HepG2 (cell line): ENCODE measurements around the gene NT5C. TPM values are rescaled to one million over a fixed set of nuclear protein-coding genes. Genes with fewer than 3 reads are reported as not detected.

Experiments
- ATAC-seq: fragments of 200-7000 bp; cut with Tn5 transposase; 3 replicates; pipeline ENCODE4 v1.9.1; 2020; ENCODE audit warnings: mild to moderate bottlenecking, moderate library complexity
- BruUV-seq: library from RNA; stranded (reverse); fragments of 400-500 nt; replicated peaks from 2 replicates; lab custom pipeline; 2021; lab: Mats Ljungman, UMichigan
- CTCF ChIA-PET: fragments of 300-600 bp; formaldehyde crosslinking; extraction: SDS; loops from one replicate; lab custom pipeline; 2021; ENCODE audit warnings: low total read pairs, inconsistent platforms, low intra/inter-chr PET ratio; lab: Yijun Ruan, JAX
- POLR2A ChIA-PET: fragments of 350-600 bp; sonication (Branson Sonifier 250); formaldehyde crosslinking; loops from one replicate; lab custom pipeline; 2020; ENCODE audit warnings: antibody characterized with exemption, inconsistent platforms; lab: Yijun Ruan, JAX
- DNase-seq: peaks from one replicate; pipeline ENCODE4 v3.0.0-alpha.2; 2015; ENCODE audit warnings: low spot score
- FAIRE-seq: peaks from 3 replicates; lab custom pipeline; 2011; peaks lifted over from hg19 to GRCh38; lab: Jason Lieb, UNC
- H2AFZ ChIP-seq: one replicate; pipeline ENCODE4 v1.6.1; 2011; ENCODE audit warnings: low read length, inconsistent platforms
- H3K27ac ChIP-seq: fragments of 300-600 bp; 3 replicates; pipeline ENCODE4 v1.8.0; 2011; ENCODE audit warnings: mixed run types, mild to moderate bottlenecking, mixed read lengths, low read length, inconsistent platforms; ENCODE audit not compliant: insufficient read depth; ENCODE audit errors: extremely low read length
- H3K27me3 ChIP-seq, 2 experiments: fragments of 200-600 bp in 1 of 2; 2 replicates in 1 of 2; 3 replicates in 1 of 2; pipeline versions ENCODE4 v1.6.0 to v1.8.0; 2011; ENCODE audit warnings: low read length in 2 of 2, mild to moderate bottlenecking in 2 of 2, moderate library complexity in 2 of 2, inconsistent platforms in 1 of 2; ENCODE audit not compliant: insufficient read depth in 2 of 2, control insufficient read depth in 1 of 2
- H3K36me3 ChIP-seq, 2 experiments: fragments of 200-600 bp in 1 of 2; replicated peaks in 1 of 2; 2 replicates in 1 of 2; 3 replicates in 1 of 2; pipeline versions ENCODE4 v1.5.1 to v1.8.0; 2011; ENCODE audit warnings: low read length in 2 of 2, inconsistent platforms in 1 of 2; ENCODE audit not compliant: insufficient read depth in 2 of 2, control insufficient read depth in 1 of 2
- H3K4me1 ChIP-seq: 2 replicates; pipeline ENCODE4 v1.5.1; 2012; ENCODE audit warnings: low read length, inconsistent platforms; ENCODE audit not compliant: insufficient read depth
- H3K4me2 ChIP-seq: 2 replicates; pipeline ENCODE4 v1.6.0; 2011; ENCODE audit warnings: low read depth, low read length, inconsistent platforms
- H3K4me3 ChIP-seq, 3 experiments: fragments of 200-600 bp in 1 of 3; sonication (generic), shearing (Covaris generic) in 1 of 3; replicated peaks in 1 of 3; 2 replicates each; pipeline ENCODE4 v1.5.1; 2011 to 2016; ENCODE audit warnings: low read length in 3 of 3, inconsistent platforms in 2 of 3, low read depth in 2 of 3, mild to moderate bottlenecking in 2 of 3, control low read depth in 1 of 3, mixed read lengths in 1 of 3; ENCODE audit not compliant: insufficient read depth in 1 of 3
- H3K79me2 ChIP-seq: one replicate; pipeline ENCODE4 v1.6.1; 2011; ENCODE audit warnings: low read length, inconsistent platforms; ENCODE audit not compliant: insufficient read depth
- H3K9ac ChIP-seq: 2 replicates; pipeline ENCODE4 v1.6.0; 2011; ENCODE audit warnings: mild to moderate bottlenecking, low read depth, low read length, inconsistent platforms; ENCODE audit not compliant: insufficient read depth
- H3K9me3 ChIP-seq: 2 replicates; pipeline ENCODE4 v1.5.1; 2012; ENCODE audit warnings: mild to moderate bottlenecking, low read length
- H4K20me1 ChIP-seq: 2 replicates; pipeline ENCODE4 v1.6.0; 2011; ENCODE audit warnings: inconsistent platforms, mild to moderate bottlenecking, low read length, moderate library complexity; ENCODE audit not compliant: insufficient read depth
- CHD4 ChIP-seq: fragments of 200-600 bp; sonication (generic); IDR thresholded peaks from 2 replicates; pipeline ENCODE4 v1.7.0; 2017; ENCODE audit warnings: mild to moderate bottlenecking, low read length, borderline replicate concordance
- GABPA ChIP-seq, 2 experiments: IDR thresholded peaks; 2 replicates each; pipeline ENCODE4 v1.6.1; 2011 to 2016; ENCODE audit warnings: low read depth in 2 of 2, low read length in 1 of 2, missing biosample characterization in 1 of 2, missing genetic modification characterization in 1 of 2
- RBM39 ChIP-seq: fragments of 200-400 bp; formaldehyde crosslinking; IDR thresholded peaks from one replicate; pipeline ENCODE4 v1.6.1; 2018; ENCODE audit warnings: antibody characterized with exemption, mild to moderate bottlenecking, low read depth, low read length; ENCODE audit not compliant: poor library complexity, severe bottlenecking
- RORA ChIP-seq: sonication (generic); formaldehyde crosslinking; IDR thresholded peaks from 2 replicates; pipeline ENCODE4 v1.5.0; 2020; ENCODE audit warnings: mild to moderate bottlenecking, missing genetic modification reagents, moderate library complexity
- ZNF484 ChIP-seq: sonication (generic); formaldehyde crosslinking; IDR thresholded peaks from 2 replicates; pipeline ENCODE4 v1.5.1; 2020; ENCODE audit warnings: mild to moderate bottlenecking, low read depth, missing genetic modification reagents, borderline replicate concordance
- ZNF790 ChIP-seq: sonication (generic); formaldehyde crosslinking; IDR thresholded peaks from 2 replicates; pipeline ENCODE4 v1.8.0; 2022; ENCODE audit warnings: missing genetic modification reagents, mild to moderate bottlenecking, borderline replicate concordance
- ZNF879 ChIP-seq: sonication (generic); formaldehyde crosslinking; IDR thresholded peaks from 2 replicates; pipeline ENCODE4 v1.8.1; 2023; ENCODE audit warnings: missing genetic modification reagents
- WGBS: methylation state at CpG from one replicate; pipeline ENCODE4 v1.1.6; 2017; ENCODE audit warnings: low lambda C conversion rate; 5-methylcytosine and 5-hydroxymethylcytosine counted together
- in situ Hi-C: cut with HindIII; loops from 2 replicates; pipeline ENCODE4 v1.10.0; 2017; ENCODE audit warnings: low pct_unique_long_range_greater_than_20kb; ENCODE audit not compliant: extremely low pct_ligation_motif_present
- intact Hi-C: fragments of 100-400 bp; cut with micrococcal nuclease; formaldehyde crosslinking; loops from one replicate; pipeline ENCODE4 v1.10.0; 2022; ENCODE audit not compliant: unreplicated experiment
- polyA plus RNA-seq, 8 experiments: library from polyadenylated mRNA; depleted of rRNA in 3 of 8; stranded (reverse) in 7 of 8; unstranded in 1 of 8; fragments of >200 nt; fragmentation: Illumina TruSeq in 4 of 8; extraction: Trizol in 4 of 8; gene quantifications; 2 replicates each; pipeline versions ENCODE4 v1.2.1 to v1.2.3, GENCODE V29; 2011 to 2016; ENCODE audit warnings: low read depth in 4 of 8, missing spikeins in 1 of 8, mixed read lengths in 1 of 8; ENCODE audit not compliant: insufficient read depth in 1 of 8
- total RNA-seq, 5 experiments: library from RNA; depleted of rRNA; stranded (reverse); fragments of >200 nt; fragmentation: Illumina TruSeq; extraction: Trizol; gene quantifications; 2 replicates each; pipeline ENCODE4 v1.2.3, GENCODE V29; 2016; ENCODE audit warnings: low read depth in 1 of 5

NT5C gene
- total and polyA plus RNA-seq, 2 of the 13 experiments (the other 11 are each of a cell fraction or from before 2014, with no cell fraction given): 42.8 to 48.6 TPM

DNA sequence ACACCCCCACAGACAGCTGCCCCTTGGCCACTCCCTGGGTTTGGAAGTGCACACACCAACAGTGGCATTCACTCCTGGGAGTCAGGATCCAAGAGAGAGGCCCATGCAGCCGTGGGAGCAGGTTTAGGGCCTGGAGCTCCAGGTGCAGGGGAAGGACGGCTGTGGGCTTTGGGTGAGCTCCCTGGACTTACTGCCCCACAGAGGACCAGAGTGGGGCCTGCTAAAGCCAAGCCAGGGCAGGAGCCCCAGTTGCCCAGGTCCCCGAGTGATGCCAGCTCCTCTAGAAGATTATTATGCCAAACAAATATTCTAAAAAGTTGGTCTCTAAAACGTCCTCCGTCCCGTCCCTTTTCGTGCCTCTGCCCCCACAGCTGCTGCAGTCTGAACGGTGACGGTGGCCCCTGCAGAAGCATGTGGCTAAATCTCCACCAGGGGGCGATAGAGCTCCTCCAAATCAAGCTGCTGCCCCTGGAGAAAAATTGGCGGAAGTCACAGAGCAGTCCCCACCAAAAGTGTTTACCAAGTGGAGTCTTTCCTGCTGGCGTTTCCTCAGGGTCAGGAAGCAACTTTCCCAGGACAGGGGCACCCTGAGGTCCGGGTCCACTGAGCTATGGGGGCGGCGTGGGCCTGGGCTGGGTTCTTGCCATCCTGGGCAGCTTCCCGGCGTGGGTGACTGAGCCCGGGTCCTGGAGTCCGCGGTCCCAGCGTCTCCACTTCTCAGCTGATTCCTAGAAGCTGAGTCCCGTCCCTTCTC, 17.6 kb downstream of the NT5C start (continued):
- TF ChIP-seq RBM39 (peak; percentile 52), GABPA (IDR thresholded peaks at IDR 0.05; ENCODE audit: low read depth, low read length) (no peak), GABPA (CRISPR knock-in tag; IDR thresholded peaks at IDR 0.05; ENCODE audit: low read depth) (peak; percentile 70), ZNF484 (CRISPR knock-in tag) (0 out of 2 replicates have a peak, but pooled peaks have one; percentile 56), CHD4 (no peak)

DNA sequence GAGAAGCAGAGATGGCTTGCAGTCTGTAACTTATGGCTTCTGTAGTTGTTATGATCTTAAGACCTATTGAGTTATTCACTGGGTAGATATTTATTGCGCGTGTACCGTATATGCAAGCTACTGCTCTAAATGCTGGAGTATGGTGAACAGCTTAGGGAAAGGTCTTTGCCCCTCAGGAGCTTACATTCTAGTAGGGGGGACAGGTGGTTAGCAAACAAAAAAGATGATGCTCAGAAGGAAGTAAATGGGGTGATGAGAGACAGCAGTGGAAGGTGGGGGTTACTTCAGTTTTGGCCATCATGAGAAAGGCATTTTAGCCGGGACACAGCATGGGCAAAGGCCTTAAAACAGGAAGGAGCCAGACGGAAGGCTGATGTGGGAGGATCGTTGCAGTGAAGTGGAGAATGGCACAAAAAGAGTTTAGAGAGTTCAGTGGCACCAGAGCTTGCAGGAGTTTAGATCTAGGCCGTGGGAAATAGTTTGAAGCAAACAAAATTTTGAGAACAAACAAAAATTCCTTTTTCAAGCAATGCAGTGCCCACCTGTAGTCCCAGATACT, 19.7 kb downstream of the NT5C start:
- 88% methylated on average over 7 of the region's 7 CpGs for WGBS
- in situ Hi-C loops: loop anchor here (5.0 kb wide), 1 partner anchor 300 kb away; no protein-coding TSS in a partner anchor
- DNase-seq: no peak
- POLR2A ChIA-PET: interaction anchor here (1.1 kb wide), 1 partner anchor 24 kb away, joined by 4 read pairs; the partner anchor contains the start of gene SLC16A5
- TSS peak; percentile 48 for BruUV-seq
- peaks cover 0 to 3% of the 10 kb centered on the region in 2 experiments; a peak in 1 of 5 replicates for H3K27me3 ChIP-seq
- no peak overlapping the region for H2AFZ ChIP-seq
- CTCF ChIA-PET: no interaction called here
- TF ChIP-seq ZNF879 (CRISPR knock-in tag): no peak
- TF ChIP-seq RORA (CRISPR knock-in tag): no peak
- TF ChIP-seq ZNF790: no peak
- H3K9me3 ChIP-seq: no peaks in the 10 kb centered on the region
- peaks cover 8% of the 10 kb centered on the region for H3K79me2 ChIP-seq
- peaks cover 48% of the 10 kb centered on the region for H3K4me1 ChIP-seq
- no peak overlapping the region for H3K27ac ChIP-seq
- peak; percentile 28 for FAIRE-seq
- no peak overlapping the region for H3K9ac ChIP-seq
- peaks cover 0 to 3% of the 10 kb centered on the region in 2 experiments; a peak in 3 of 5 replicates for H3K36me3 ChIP-seq
- intact Hi-C loops: loop anchor here (5.0 kb wide), 1 partner anchor 125 kb away; no protein-coding TSS in a partner anchor
- no peaks in the 10 kb centered on the region for H4K20me1 ChIP-seq
- ATAC-seq: no peak
- no peak overlapping the region for H3K4me3 ChIP-seq
- no peak overlapping the region for H3K4me2 ChIP-seq
